ENCODE data around the gene KCNH8.

GRCh38 chr3:19263606-19264005 is 115.3 kb downstream of the KCNH8 start:
- TF ChIP-seq CTCF (IDR thresholded peaks at IDR 0.05; ENCODE audit: low read depth, low read length) (no peak), EZH2phosphoT487 (IDR thresholded peaks at IDR 0.05; ENCODE audit: low read depth) (no peak)

Data from OCI-LY3 (cell line).